ENCODE data around the gene EMX1. TPM values are rescaled to one million over a fixed set of nuclear protein-coding genes. Genes with fewer than 3 reads are reported as not detected.

The EMX1 gene
- total RNA-seq, 1 donor from 2014 or later = not detected

GRCh38 chr2:72887032-72887739, 30.1 kb upstream of the EMX1 start, which contains the start of gene SPR:
TSS of gene SPR (plus strand) at chr2:72887408. CDS start at chr2:72887433, 25 bp downstream.
- Histone ChIP-seq H3K4me1 (peaks cover 17% of the 10 kb centered on the region), H3K9me3 (no peaks in the 10 kb centered on the region), H3K36me3 (peaks cover 8% of the 10 kb centered on the region), H3K4me3 (peak within 1 kb of the TSS; percentile 84), H3K27me3 (no peaks in the 10 kb centered on the region), H3K27ac (peak within 1 kb of the TSS; percentile 89)
- ATAC-seq = peak; percentile 94
- intact Hi-C loops (cut with DNase I) = no loop called here
- TF ChIP-seq, protein P1, sequence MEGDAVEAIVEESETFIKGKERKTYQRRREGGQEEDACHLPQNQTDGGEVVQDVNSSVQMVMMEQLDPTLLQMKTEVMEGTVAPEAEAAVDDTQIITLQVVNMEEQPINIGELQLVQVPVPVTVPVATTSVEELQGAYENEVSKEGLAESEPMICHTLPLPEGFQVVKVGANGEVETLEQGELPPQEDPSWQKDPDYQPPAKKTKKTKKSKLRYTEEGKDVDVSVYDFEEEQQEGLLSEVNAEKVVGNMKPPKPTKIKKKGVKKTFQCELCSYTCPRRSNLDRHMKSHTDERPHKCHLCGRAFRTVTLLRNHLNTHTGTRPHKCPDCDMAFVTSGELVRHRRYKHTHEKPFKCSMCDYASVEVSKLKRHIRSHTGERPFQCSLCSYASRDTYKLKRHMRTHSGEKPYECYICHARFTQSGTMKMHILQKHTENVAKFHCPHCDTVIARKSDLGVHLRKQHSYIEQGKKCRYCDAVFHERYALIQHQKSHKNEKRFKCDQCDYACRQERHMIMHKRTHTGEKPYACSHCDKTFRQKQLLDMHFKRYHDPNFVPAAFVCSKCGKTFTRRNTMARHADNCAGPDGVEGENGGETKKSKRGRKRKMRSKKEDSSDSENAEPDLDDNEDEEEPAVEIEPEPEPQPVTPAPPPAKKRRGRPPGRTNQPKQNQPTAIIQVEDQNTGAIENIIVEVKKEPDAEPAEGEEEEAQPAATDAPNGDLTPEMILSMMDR (IDR thresholded peaks at IDR 0.05) = no peak
- DNase-seq = peak; percentile 92

DNA sequence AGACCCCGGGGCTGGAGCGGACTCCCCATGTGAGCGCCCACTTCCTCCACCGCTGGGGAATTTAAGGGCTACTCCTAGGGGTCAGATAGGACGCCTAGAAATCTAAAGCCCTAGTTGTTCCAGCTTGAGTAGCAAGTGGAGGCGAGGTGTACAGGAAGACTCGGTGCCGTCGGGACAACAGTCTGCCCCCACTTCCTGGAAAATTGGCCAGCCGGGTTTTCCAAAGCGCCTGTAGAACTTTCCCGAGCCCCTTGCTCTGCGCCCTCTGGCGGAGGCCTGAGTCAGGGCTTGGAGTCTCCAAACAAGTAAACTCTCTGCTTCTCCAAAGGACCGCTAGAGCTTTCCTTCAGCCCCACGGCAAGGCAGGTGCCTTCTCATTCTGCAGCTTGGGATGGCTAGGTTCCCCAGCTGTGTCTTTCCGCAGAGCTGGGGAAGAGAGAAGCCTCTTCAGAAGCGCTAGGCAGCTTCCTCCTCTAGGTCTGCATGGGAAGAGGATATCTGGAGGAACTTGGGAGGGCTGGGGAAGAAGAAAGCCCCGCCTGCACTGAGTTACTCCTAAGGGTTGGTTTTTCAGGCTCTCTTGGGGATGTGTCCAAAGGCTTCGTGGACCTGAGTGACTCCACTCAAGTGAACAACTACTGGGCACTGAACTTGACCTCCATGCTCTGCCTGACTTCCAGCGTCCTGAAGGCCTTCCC, 29.4 kb upstream of the EMX1 start:
- peak; percentile 94 for DNase-seq
- Histone ChIP-seq H3K9me3 (no peaks in the 10 kb centered on the region), H3K4me3 (peak overlapping the region; percentile 84), H3K27me3 (no peaks in the 10 kb centered on the region), H3K27ac (peak overlapping the region; percentile 89), H3K4me1 (peaks cover 17% of the 10 kb centered on the region), H3K36me3 (peaks cover 8% of the 10 kb centered on the region)
- ATAC-seq = peak; percentile 84
- intact Hi-C loops (cut with DNase I) = no loop called here
- TF ChIP-seq, protein P1 (IDR thresholded peaks at IDR 0.05) = peak; percentile 93

DNA sequence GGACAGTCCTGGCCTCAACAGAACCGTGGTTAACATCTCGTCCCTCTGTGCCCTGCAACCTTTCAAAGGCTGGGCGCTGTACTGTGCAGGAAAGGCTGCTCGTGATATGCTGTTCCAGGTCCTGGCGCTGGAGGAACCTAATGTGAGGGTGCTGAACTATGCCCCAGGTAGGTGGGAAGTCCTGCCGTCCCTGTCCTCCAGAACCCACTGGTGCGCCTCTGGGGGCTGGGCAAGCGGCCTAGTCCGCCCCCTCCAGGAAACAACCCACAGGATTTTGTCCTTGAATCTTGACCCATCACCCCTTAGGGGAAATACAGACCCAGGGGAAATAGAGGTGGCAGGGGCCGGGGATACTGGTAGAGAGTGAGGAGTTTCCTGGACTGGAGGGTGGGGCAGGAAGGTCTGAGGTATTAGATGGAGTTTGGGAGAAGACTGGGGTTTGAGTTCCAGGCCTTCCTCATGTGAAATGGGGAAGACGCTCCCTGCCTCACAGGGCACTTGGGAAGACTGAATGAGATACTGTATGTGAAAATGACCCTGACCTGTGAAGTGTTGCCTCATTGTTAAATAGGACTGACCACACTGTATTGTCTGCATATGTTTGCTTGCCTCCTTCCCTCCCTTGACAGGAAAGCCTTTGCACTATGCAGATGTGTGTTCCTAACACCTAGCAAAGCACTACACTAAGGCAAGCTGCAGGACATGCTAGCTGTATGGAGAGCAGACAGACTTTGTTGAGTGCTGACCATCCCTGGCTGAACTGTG, 28.7 kb upstream of the EMX1 start:
- H3K27me3 ChIP-seq = no peaks in the 10 kb centered on the region
- H3K9me3 ChIP-seq = no peaks in the 10 kb centered on the region
- H3K36me3 ChIP-seq = peaks cover 8% of the 10 kb centered on the region
- peaks cover 17% of the 10 kb centered on the region for H3K4me1 ChIP-seq
- no peak overlapping the region for H3K27ac ChIP-seq
- ATAC-seq = no peak
- intact Hi-C loops (cut with DNase I) = no loop called here
- H3K4me3 ChIP-seq = peak overlapping the region; percentile 84
- TF ChIP-seq, protein P1 (IDR thresholded peaks at IDR 0.05) = no peak
- DNase-seq = no peak

GRCh38 chr2:72889991-72890390, 27.3 kb upstream of the EMX1 start:
- Histone ChIP-seq H3K4me1 (peaks cover 17% of the 10 kb centered on the region), H3K9me3 (no peaks in the 10 kb centered on the region), H3K27ac (no peak overlapping the region), H3K27me3 (peaks cover 9% of the 10 kb centered on the region), H3K36me3 (peaks cover 8% of the 10 kb centered on the region), H3K4me3 (no peak overlapping the region)
- TF ChIP-seq, protein P1 (IDR thresholded peaks at IDR 0.05) = no peak
- intact Hi-C loops (cut with DNase I) = loop anchor here (10.0 kb wide), 1 partner anchor 275 kb away; no protein-coding TSS in a partner anchor
- DNase-seq (no peak), ATAC-seq (no peak)

- intact Hi-C loops (cut with DNase I) = loop anchor here (10.0 kb wide), 1 partner anchor 274 kb away; no protein-coding TSS in a partner anchor
- ATAC-seq = no peak
- H3K36me3 ChIP-seq = peaks cover 8% of the 10 kb centered on the region
- TF ChIP-seq, protein P1 (IDR thresholded peaks at IDR 0.05) = no peak
- H3K27ac ChIP-seq = no peak overlapping the region
- H3K9me3 ChIP-seq = no peaks in the 10 kb centered on the region
- peaks cover 15% of the 10 kb centered on the region for H3K27me3 ChIP-seq
- H3K4me3 ChIP-seq = no peak overlapping the region
- DNase-seq = no peak
- H3K4me1 ChIP-seq = peaks cover 23% of the 10 kb centered on the region
Measured at GRCh38 chr2:72891091-72891818, 26.1 kb upstream of the EMX1 start.
